ENCODE data around the gene TMEM170B.

- TF ChIP-seq CTCF (IDR thresholded peaks at IDR 0.05 in 4 of 5, conservative IDR thresholded peaks at IDR 0.05 in 1 of 5): no peak
- TF ChIP-seq POLR2A (IDR thresholded peaks at IDR 0.05): peak; percentile 77 to 90
Observed at GRCh38 chr6:11537229-11538051, at the start of gene TMEM170B.

Data from gastrocnemius medialis (tissue), 4 donors.